ENCODE measurements around the gene SLC44A2. TPM values are rescaled to one million over a fixed set of nuclear protein-coding genes. Genes with fewer than 3 reads are reported as not detected.

SLC44A2 gene
- total and polyA plus RNA-seq, 8 donors: 175 to 255 (median 188) TPM

DNA sequence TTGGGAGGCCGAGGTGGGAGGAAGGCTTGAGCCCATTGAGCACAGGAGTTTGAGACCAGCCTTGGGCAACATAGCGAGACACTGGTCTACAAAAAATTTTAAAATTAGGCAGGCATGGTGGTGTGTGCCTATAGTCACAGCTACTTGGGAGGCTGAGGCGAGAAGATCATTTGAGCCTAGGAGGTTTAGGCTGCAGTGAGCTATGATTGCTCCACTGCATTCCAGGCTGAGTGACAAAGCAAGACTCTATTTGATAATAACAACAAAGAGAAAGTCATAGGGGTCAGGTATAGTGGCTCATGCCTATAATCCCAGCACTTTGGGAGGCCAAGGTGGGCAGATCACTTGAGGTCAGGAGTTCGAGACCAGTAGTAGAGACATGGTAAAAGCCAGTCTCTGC, 4.6 kb upstream of the SLC44A2 start:
- H3K27me3 ChIP-seq: no peaks in the 10 kb centered on the region
- H3K4me1 ChIP-seq: peaks cover 8 to 51% of the 10 kb centered on the region in 2 donors
- no peaks in the 10 kb centered on the region for H3K9me3 ChIP-seq
- peaks cover 0 to 8% of the 10 kb centered on the region in 2 donors for H3K36me3 ChIP-seq
- DNase-seq (no peak), ATAC-seq (no peak)
- no peak overlapping the region for H3K27ac ChIP-seq
- H3K4me3 ChIP-seq: no peak overlapping the region
- intact Hi-C loops (cut with DNase I): no loop called here
- TF ChIP-seq, protein P1, sequence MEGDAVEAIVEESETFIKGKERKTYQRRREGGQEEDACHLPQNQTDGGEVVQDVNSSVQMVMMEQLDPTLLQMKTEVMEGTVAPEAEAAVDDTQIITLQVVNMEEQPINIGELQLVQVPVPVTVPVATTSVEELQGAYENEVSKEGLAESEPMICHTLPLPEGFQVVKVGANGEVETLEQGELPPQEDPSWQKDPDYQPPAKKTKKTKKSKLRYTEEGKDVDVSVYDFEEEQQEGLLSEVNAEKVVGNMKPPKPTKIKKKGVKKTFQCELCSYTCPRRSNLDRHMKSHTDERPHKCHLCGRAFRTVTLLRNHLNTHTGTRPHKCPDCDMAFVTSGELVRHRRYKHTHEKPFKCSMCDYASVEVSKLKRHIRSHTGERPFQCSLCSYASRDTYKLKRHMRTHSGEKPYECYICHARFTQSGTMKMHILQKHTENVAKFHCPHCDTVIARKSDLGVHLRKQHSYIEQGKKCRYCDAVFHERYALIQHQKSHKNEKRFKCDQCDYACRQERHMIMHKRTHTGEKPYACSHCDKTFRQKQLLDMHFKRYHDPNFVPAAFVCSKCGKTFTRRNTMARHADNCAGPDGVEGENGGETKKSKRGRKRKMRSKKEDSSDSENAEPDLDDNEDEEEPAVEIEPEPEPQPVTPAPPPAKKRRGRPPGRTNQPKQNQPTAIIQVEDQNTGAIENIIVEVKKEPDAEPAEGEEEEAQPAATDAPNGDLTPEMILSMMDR (IDR thresholded peaks at IDR 0.05): no peak

DNA sequence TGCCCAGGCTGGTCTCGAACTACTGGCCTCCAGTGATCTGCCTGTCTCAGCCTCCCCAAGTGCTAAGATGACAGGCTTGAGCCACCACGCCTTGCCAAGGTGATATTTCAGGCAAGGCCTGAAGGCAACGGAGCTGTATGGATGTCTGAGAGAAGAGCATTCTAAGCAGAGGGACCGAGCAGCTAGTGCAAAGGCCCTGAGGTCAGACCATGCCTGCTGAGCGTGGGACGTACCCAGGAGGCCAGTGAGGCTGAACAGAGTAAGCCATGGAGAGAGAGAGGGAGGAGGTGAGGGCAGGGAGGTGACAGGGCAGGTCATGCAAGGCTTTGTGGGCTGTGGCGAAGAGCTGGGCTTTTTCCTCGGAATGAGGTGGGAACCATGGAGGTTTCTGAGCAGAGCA, 3.4 kb upstream of the SLC44A2 start:
- Histone ChIP-seq H3K36me3 (peaks cover 0 to 10% of the 10 kb centered on the region in 2 donors), H3K9me3 (no peaks in the 10 kb centered on the region), H3K27ac (no peak overlapping the region), H3K27me3 (no peaks in the 10 kb centered on the region), H3K4me3 (no peak overlapping the region), H3K4me1 (peaks cover 8 to 41% of the 10 kb centered on the region in 2 donors)
- no peak for ATAC-seq
- TF ChIP-seq, protein P1 (IDR thresholded peaks at IDR 0.05): no peak
- intact Hi-C loops (cut with DNase I): no loop called here
- no peak for DNase-seq

DNA sequence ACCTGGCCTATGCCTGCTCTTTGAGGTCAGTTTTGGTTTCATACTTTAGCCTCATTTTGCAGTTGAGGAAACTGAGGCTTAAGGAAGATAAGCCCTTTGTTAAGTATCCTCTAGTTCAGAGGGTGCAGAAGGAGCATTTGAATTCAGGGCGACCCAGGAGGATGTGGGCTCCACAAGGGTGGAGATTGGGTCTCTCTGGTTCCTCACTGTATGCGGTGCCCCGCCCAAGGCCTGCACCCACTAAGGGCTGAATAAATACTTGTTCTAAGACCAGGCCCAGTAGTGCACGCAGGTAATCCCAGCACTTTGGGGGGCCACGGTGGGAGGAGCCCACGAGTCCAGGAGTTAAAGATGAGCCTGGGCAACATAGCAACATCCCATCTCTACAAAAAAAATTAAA, 768 bp upstream of the SLC44A2 start:
- Histone ChIP-seq H3K36me3 (peaks cover 0 to 36% of the 10 kb centered on the region in 2 donors), H3K9me3 (no peaks in the 10 kb centered on the region), H3K27ac (peak overlapping the region; percentile 78 to 84), H3K4me1 (peaks cover 8 to 30% of the 10 kb centered on the region in 2 donors), H3K27me3 (no peaks in the 10 kb centered on the region), H3K4me3 (peak overlapping the region; percentile 52 to 53)
- ATAC-seq (peak; percentile 48), DNase-seq (no peak)
- intact Hi-C loops (cut with DNase I): no loop called here
- TF ChIP-seq, protein P1 (IDR thresholded peaks at IDR 0.05): no peak

DNA sequence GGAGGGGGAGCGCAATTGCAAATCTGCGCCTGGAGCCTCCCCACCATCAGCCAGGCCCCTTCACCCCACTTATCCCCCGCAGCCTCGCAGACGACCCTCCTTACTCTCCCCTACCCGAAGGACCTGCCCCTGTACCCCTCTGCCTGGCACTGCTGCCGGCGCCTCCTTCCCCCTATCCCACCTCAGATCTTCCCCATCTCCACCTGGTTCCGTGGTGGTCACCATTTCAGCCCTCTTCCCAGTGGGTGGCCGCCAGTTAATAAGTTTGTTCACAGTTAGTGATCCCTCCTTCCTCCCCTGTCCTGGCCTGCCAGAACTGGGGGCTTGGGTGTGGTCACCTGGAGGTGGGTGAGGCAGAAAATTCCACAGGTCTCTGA, 397 bp downstream of the SLC44A2 start:
- intact Hi-C loops (cut with DNase I): no loop called here
- peak overlapping the region; percentile 52 to 53 for H3K4me3 ChIP-seq
- DNase-seq (no peak), ATAC-seq (peak; percentile 17)
- no peaks in the 10 kb centered on the region for H3K27me3 ChIP-seq
- peak overlapping the region; percentile 78 to 84 for H3K27ac ChIP-seq
- TF ChIP-seq, protein P1 (IDR thresholded peaks at IDR 0.05): no peak
- peaks cover 8 to 28% of the 10 kb centered on the region in 2 donors for H3K4me1 ChIP-seq
- H3K36me3 ChIP-seq: peaks cover 0 to 47% of the 10 kb centered on the region in 2 donors
- H3K9me3 ChIP-seq: no peaks in the 10 kb centered on the region

DNA sequence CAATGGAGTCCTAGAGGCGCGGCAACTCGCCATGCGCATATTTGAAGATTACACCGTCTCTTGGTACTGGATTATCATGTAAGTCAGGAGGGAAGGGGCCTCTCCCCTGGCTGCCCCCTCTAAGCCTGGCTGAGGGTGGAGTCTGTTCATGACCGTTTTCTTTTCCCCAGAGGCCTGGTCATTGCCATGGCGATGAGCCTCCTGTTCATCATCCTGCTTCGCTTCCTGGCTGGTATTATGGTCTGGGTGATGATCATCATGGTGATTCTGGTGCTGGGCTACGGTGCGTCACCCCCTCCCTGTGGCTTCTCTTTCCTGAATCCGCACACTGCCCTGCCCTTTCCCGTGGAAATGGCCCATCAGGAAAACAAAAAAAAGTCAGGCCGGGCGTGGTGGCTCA, 6.5 kb downstream of the SLC44A2 start:
- DNase-seq (no peak), ATAC-seq (no peak)
- intact Hi-C loops (cut with DNase I): no loop called here
- TF ChIP-seq, protein P1 (IDR thresholded peaks at IDR 0.05): no peak
- Histone ChIP-seq H3K36me3 (peaks cover 0 to 100% of the 10 kb centered on the region in 2 donors), H3K27me3 (no peaks in the 10 kb centered on the region), H3K27ac (peak overlapping the region in 1 of 2 donors; percentile 10), H3K4me3 (no peak overlapping the region), H3K9me3 (no peaks in the 10 kb centered on the region), H3K4me1 (peaks cover 0 to 26% of the 10 kb centered on the region in 2 donors)

All from left lung (tissue), 10 donors.